A549 (cell line): ENCODE results near the gene PLA2G2C. TPM values are rescaled to one million over a fixed set of nuclear protein-coding genes. Genes with fewer than 3 reads are reported as not detected.
A peak's percentile ranks its signal among the peaks of the same experiment; 100 is the strongest.

Experiments used
- ATAC-seq, 2 experiments: fragments of 200-7000 bp in 1 of 2; fragments of >200 bp in 1 of 2; cut with Nextera tagmentation in 1 of 2; cut with Tn5 transposase in 1 of 2; 3 replicates each; pipeline versions ENCODE4 v1.8.0 to v1.9.1; 2018 to 2020; ENCODE audit warnings: mild to moderate bottlenecking in 1 of 2, moderate library complexity in 1 of 2
- CTCF ChIA-PET: fragments of 300-600 bp; sonication (Branson Sonifier 250); formaldehyde crosslinking; extraction: SDS; loops from one replicate; lab custom pipeline; 2021; ENCODE audit warnings: antibody characterized with exemption, inconsistent platforms; lab: Yijun Ruan, JAX
- POLR2A ChIA-PET: fragments of 350-600 bp; formaldehyde crosslinking; extraction: SDS; loops from one replicate; lab custom pipeline; 2021; ENCODE audit warnings: antibody characterized with exemption, inconsistent platforms; lab: Yijun Ruan, JAX
- DNase-seq, 2 experiments: peaks; one replicate each; pipeline versions ENCODE4 v3.0.0 to v3.0.0-alpha.2; 2011 to 2016; ENCODE audit warnings: low read depth in 1 of 2, low spot score in 1 of 2
- FAIRE-seq: peaks from 2 replicates; lab custom pipeline; 2011; peaks lifted over from hg19 to GRCh38; lab: Jason Lieb, UNC
- H3K27ac ChIP-seq, 2 experiments: fragments of >200 bp; sonication (Bioruptor Twin); formaldehyde crosslinking; 3 replicates each; pipeline ENCODE4 v1.5.1; 2016 to 2017
- H3K4me1 ChIP-seq: fragments of >200 bp; sonication (Bioruptor Twin); formaldehyde crosslinking; 3 replicates; pipeline ENCODE4 v1.6.1; 2016
- H3K4me2 ChIP-seq: fragments of >200 bp; sonication (Bioruptor Twin); formaldehyde crosslinking; 3 replicates; pipeline ENCODE4 v1.6.1; 2016
- H3K4me3 ChIP-seq: fragments of >200 bp; sonication (Bioruptor Twin); formaldehyde crosslinking; 3 replicates; pipeline ENCODE4 v1.5.1; 2016
- H3K9me3 ChIP-seq: fragments of >200 bp; sonication (Bioruptor Twin); formaldehyde crosslinking; 3 replicates; pipeline ENCODE4 v1.6.1; 2016
- ATOH8 ChIP-seq: fragments of 250-450 bp; sonication (Bioruptor Pico); IDR thresholded peaks from 2 replicates; pipeline ENCODE4 v1.5.0; 2020; ENCODE audit warnings: low read depth, mild to moderate bottlenecking, moderate library complexity
- BHLHE40 ChIP-seq: IDR thresholded peaks from 2 replicates; pipeline ENCODE4 v1.6.1; 2012; ENCODE audit warnings: low read depth, low read length, inconsistent platforms
- CBX2 ChIP-seq: fragments of 200-600 bp; sonication (generic); IDR thresholded peaks from 2 replicates; pipeline ENCODE4 v1.6.1; 2016; ENCODE audit warnings: low read depth, mild to moderate bottlenecking, borderline replicate concordance
- CBX8 ChIP-seq: fragments of 200-600 bp; sonication (generic); IDR thresholded peaks from 2 replicates; pipeline ENCODE4 v1.6.1; 2016
- CHD2 ChIP-seq: fragments of 150-350 bp; IDR thresholded peaks from 2 replicates; pipeline ENCODE4 v1.6.1; 2014; ENCODE audit warnings: low read length; ENCODE audit not compliant: partially characterized antibody
- CHD4 ChIP-seq: fragments of 200-600 bp; sonication (generic); IDR thresholded peaks from 2 replicates; pipeline ENCODE4 v1.6.1; 2016; ENCODE audit warnings: antibody characterized with exemption, mild to moderate bottlenecking, borderline replicate concordance
- ELK1 ChIP-seq: fragments of 150-350 bp; IDR thresholded peaks from 2 replicates; pipeline ENCODE4 v1.6.1; 2014; ENCODE audit warnings: low read depth, mild to moderate bottlenecking, low read length
- EP300 ChIP-seq, 2 experiments: fragments of >200 bp; sonication (Bioruptor Twin); formaldehyde crosslinking; IDR thresholded peaks; 2 replicates in 1 of 2; 3 replicates in 1 of 2; pipeline ENCODE4 v1.6.1; 2016 to 2017
- ESRRA ChIP-seq: fragments of 150-350 bp; IDR thresholded peaks from 2 replicates; pipeline ENCODE4 v1.6.1; 2014; ENCODE audit warnings: mild to moderate bottlenecking, low read length, borderline replicate concordance
- FOSB ChIP-seq: fragments of 250-450 bp; sonication (Bioruptor Pico); IDR thresholded peaks from 2 replicates; pipeline ENCODE4 v1.5.0; 2020; ENCODE audit warnings: mild to moderate bottlenecking, moderate library complexity
- FOSL2 ChIP-seq, 2 experiments: fragments of 450-650 bp in 1 of 2; fragments of >200 bp in 1 of 2; sonication (Bioruptor Twin) in 1 of 2; formaldehyde crosslinking; IDR thresholded peaks; 2 replicates each; pipeline versions ENCODE4 v1.5.0 to v1.6.1; 2016 to 2020; ENCODE audit warnings: mild to moderate bottlenecking in 1 of 2, moderate library complexity in 1 of 2
- GATA3 ChIP-seq: IDR thresholded peaks from 2 replicates; pipeline ENCODE4 v1.6.1; 2012; ENCODE audit warnings: borderline replicate concordance
- HEYL ChIP-seq: fragments of 250-450 bp; sonication (Bioruptor Pico); IDR thresholded peaks from 2 replicates; pipeline ENCODE4 v1.8.0; 2021; ENCODE audit warnings: mild to moderate bottlenecking, moderate library complexity
- HOXB13 ChIP-seq: fragments of 250-450 bp; sonication (Bioruptor Pico); IDR thresholded peaks from 2 replicates; pipeline ENCODE4 v1.5.0; 2020; ENCODE audit warnings: low read depth, mild to moderate bottlenecking, moderate library complexity
- MAFK ChIP-seq: fragments of 450-650 bp; IDR thresholded peaks from 2 replicates; pipeline ENCODE4 v1.6.1; 2014; ENCODE audit not compliant: partially characterized antibody
- MAZ ChIP-seq: fragments of 150-350 bp; IDR thresholded peaks from 2 replicates; pipeline ENCODE4 v1.6.1; 2014; ENCODE audit warnings: antibody characterized with exemption, low read depth, low read length, borderline replicate concordance
- NFE2L2 ChIP-seq: fragments of 150-350 bp; conservative IDR thresholded peaks from 2 replicates; pipeline ENCODE4 v1.6.1; 2014; ENCODE audit warnings: low read length
- NPAS2 ChIP-seq: fragments of 250-450 bp; sonication (Bioruptor Pico); IDR thresholded peaks from 2 replicates; pipeline ENCODE4 v1.8.0; 2022; ENCODE audit warnings: mild to moderate bottlenecking, moderate library complexity, borderline replicate concordance
- NR3C1 ChIP-seq: fragments of >200 bp; sonication (Bioruptor Twin); formaldehyde crosslinking; IDR thresholded peaks from 3 replicates; pipeline ENCODE4 v1.6.1; 2017
- PHF8 ChIP-seq: fragments of 200-600 bp; sonication (generic); IDR thresholded peaks from 2 replicates; pipeline ENCODE4 v1.6.1; 2016; ENCODE audit warnings: low read depth, mild to moderate bottlenecking, antibody characterized with exemption, moderate library complexity, borderline replicate concordance
- POLR2AphosphoS2 ChIP-seq: conservative IDR thresholded peaks from 2 replicates; pipeline ENCODE4 v1.6.1; 2012; ENCODE audit warnings: low read length, improper control_type of control experiment, inconsistent platforms
- RFX5 ChIP-seq: fragments of 450-650 bp; IDR thresholded peaks from 2 replicates; pipeline ENCODE4 v1.7.1; 2014; ENCODE audit warnings: antibody characterized with exemption, mild to moderate bottlenecking, moderate library complexity
- SMC3 ChIP-seq: fragments of >200 bp; sonication (Bioruptor Twin); formaldehyde crosslinking; IDR thresholded peaks from 3 replicates; pipeline ENCODE4 v1.6.1; 2018; ENCODE audit warnings: inconsistent platforms
- TP53 ChIP-seq: fragments of 250-450 bp; sonication (Bioruptor Pico); IDR thresholded peaks from 2 replicates; pipeline ENCODE4 v1.5.0; 2021; ENCODE audit warnings: mild to moderate bottlenecking, moderate library complexity
- USF2 ChIP-seq: fragments of 450-650 bp; IDR thresholded peaks from 2 replicates; pipeline ENCODE4 v1.6.1; 2014; ENCODE audit warnings: antibody characterized with exemption
- ZFP36 ChIP-seq: fragments of 450-650 bp; IDR thresholded peaks from 2 replicates; pipeline ENCODE4 v1.6.1; 2014; ENCODE audit warnings: borderline replicate concordance; ENCODE audit not compliant: partially characterized antibody
- ZNF302 ChIP-seq: fragments of 250-450 bp; sonication (Bioruptor Pico); IDR thresholded peaks from 2 replicates; pipeline ENCODE4 v1.9.0; 2021; ENCODE audit warnings: inconsistent platforms, mild to moderate bottlenecking, moderate library complexity
- ZSCAN20 ChIP-seq: fragments of 250-450 bp; sonication (Bioruptor Pico); IDR thresholded peaks from 2 replicates; pipeline ENCODE4 v1.8.0; 2022; ENCODE audit warnings: mild to moderate bottlenecking, moderate library complexity
- WGBS: methylation state at CpG from one replicate; pipeline ENCODE4 v1.1.6; 2017; ENCODE audit errors: missing lambda C conversion rate; 5-methylcytosine and 5-hydroxymethylcytosine counted together
- polyA plus RNA-seq, 4 experiments: library from polyadenylated mRNA; depleted of rRNA in 3 of 4; stranded (reverse); fragments of >200 nt; fragmentation: RNase III in 1 of 4; extraction: RNeasy Plus Mini Kit Qiagen cat#74134 plus additional on column Dnase treatment in 1 of 4; gene quantifications; 2 replicates in 3 of 4; 3 replicates in 1 of 4; pipeline ENCODE4 v1.2.3, GENCODE V29; 2011 to 2017

PLA2G2C gene
- polyA plus RNA-seq, 2 of the 4 experiments (the other 2 are of a cell fraction): not detected

- 0 out of 3 replicates have a peak, but pooled peaks cover 10% of the 10 kb centered on the region for H3K4me1 ChIP-seq
- ChIA-PET CTCF (interaction anchor here (0.7 to 8.5 kb wide), 6 partner anchors 12 to 273 kb away, joined by 3 to 125 read pairs (median 3); partner anchors contain the start of gene PLA2G2E), POLR2A (no interaction called here)
- no peak overlapping the region for H3K4me3 ChIP-seq
- 93% methylated on average over 14 of the region's 18 CpGs for WGBS
- TF ChIP-seq TP53 (CRISPR knock-in tag) (no peak), ZNF302 (CRISPR knock-in tag) (no peak)
- FAIRE-seq: no peak
- H3K4me2 ChIP-seq: no peak overlapping the region
- no peak for DNase-seq
- H3K27ac ChIP-seq: no peak overlapping the region
- no peak for ATAC-seq
- no peaks in the 10 kb centered on the region for H3K9me3 ChIP-seq
Measured at GRCh38 chr1:20154301-20154831, 32.0 kb downstream of the PLA2G2C start.

GRCh38 chr1:20153000-20153418 lies 33.3 kb downstream of the PLA2G2C start:
- Histone ChIP-seq H3K4me1 (0 out of 3 replicates have a peak, but pooled peaks cover 10% of the 10 kb centered on the region), H3K9me3 (no peaks in the 10 kb centered on the region), H3K4me2 (no peak overlapping the region), H3K4me3 (no peak overlapping the region), H3K27ac (peak overlapping the region in 1 of 2 experiments; percentile 75; a peak in 2 of 6 replicates)
- POLR2A ChIA-PET: no interaction called here
- FAIRE-seq (no peak), DNase-seq (peak in 1 of 2 experiments; percentile 11), ATAC-seq (no peak)
- WGBS: 50% methylated on average over 2 of the region's 6 CpGs
- no peak for TF ChIP-seq RFX5
- no peak for TF ChIP-seq FOSL2 (IDR thresholded peaks at IDR 0.05)
- TF ChIP-seq FOSL2 (CRISPR knock-in tag; IDR thresholded peaks at IDR 0.05): no peak
- no peak for TF ChIP-seq NPAS2 (CRISPR knock-in tag)
- TF ChIP-seq GATA3: no peak
- TF ChIP-seq CBX8: no peak
- no peak for TF ChIP-seq ZFP36
- no peak for TF ChIP-seq ATOH8
- no peak for TF ChIP-seq ELK1
- TF ChIP-seq USF2: no peak
- no peak for TF ChIP-seq POLR2AphosphoS2
- no peak for TF ChIP-seq ESRRA
- no peak for TF ChIP-seq NR3C1
- CTCF ChIA-PET: interaction anchor here (0.7 to 8.5 kb wide), 26 partner anchors 9 to 387 kb away, joined by 3 to 125 read pairs (median 4); partner anchors contain the start of genes OTUD3 and PLA2G2E

DNA sequence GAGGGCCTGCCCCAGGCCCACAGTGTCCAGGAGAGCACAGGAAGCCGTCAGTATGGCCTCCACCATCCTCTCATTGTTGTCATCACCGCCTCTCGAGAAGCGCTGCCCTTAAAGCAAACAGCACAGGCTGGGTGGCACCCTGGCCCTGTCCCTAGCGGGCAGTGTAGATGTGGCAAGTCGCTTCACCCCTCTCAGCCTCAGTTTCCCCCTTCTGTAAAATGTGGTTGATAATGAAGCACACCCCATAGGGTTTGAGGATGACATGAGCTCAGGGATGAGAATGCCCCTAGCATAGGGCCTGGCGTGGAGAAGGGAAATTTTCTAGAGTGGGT lies 33.8 kb downstream of the PLA2G2C start:
- peak overlapping the region; percentile 99; the same call in 1 of the 3 replicates for H3K4me2 ChIP-seq
- ChIA-PET CTCF (interaction anchor here (0.6 to 8.5 kb wide), 34 partner anchors 9 to 490 kb away, joined by 3 to 125 read pairs (median 4); partner anchors contain the start of genes OTUD3 and PLA2G2E), POLR2A (no interaction called here)
- FAIRE-seq (no peak), DNase-seq (no peak), ATAC-seq (no peak)
- H3K27ac ChIP-seq: peak overlapping the region; percentile 75 to 77; a peak in 2 of 6 replicates
- no peak for TF ChIP-seq EP300 (IDR thresholded peaks at IDR 0.05)
- no peak for TF ChIP-seq USF2
- no peak for TF ChIP-seq BHLHE40
- TF ChIP-seq HOXB13: no peak
- TF ChIP-seq NFE2L2: no peak
- TF ChIP-seq CHD4: no peak
- TF ChIP-seq FOSL2 (IDR thresholded peaks at IDR 0.05): no peak
- no peak for TF ChIP-seq FOSL2 (CRISPR knock-in tag; IDR thresholded peaks at IDR 0.05)
- no peak for TF ChIP-seq PHF8
- no peak for TF ChIP-seq ZSCAN20
- no peak for TF ChIP-seq MAFK
- no peak for TF ChIP-seq MAZ
- no peak for TF ChIP-seq SMC3
- TF ChIP-seq CBX2: no peak
- TF ChIP-seq CHD2: no peak
- TF ChIP-seq HEYL (CRISPR knock-in tag): no peak
- no peak for TF ChIP-seq NPAS2 (CRISPR knock-in tag)
- no peak for TF ChIP-seq FOSB (CRISPR knock-in tag)
- H3K4me3 ChIP-seq: no peak overlapping the region; the same call in 2 of the 3 replicates
- 59% methylated on average over 5 of the region's 7 CpGs for WGBS
- H3K4me1 ChIP-seq: 0 out of 3 replicates have a peak, but pooled peaks cover 10% of the 10 kb centered on the region
- no peaks in the 10 kb centered on the region for H3K9me3 ChIP-seq
